OCI-LY1 (cell line): ENCODE data around the gene POLH.
"Not testable (repeated sequence)": the region's sequence is repeated elsewhere in the genome, so short reads cannot be mapped to it uniquely, and the experiment has no call there.

Source experiments
- EZH2 ChIP-seq: fragments of 200-600 bp; sonication (generic), shearing (Covaris generic); IDR thresholded peaks from 2 replicates; pipeline ENCODE4 v1.8.0; 2017; ENCODE audit warnings: borderline replicate concordance, mixed run types, mild to moderate bottlenecking, antibody characterized with exemption, low read length, moderate library complexity, mixed read lengths
- TF ChIP-seq, protein P1 (sequence below): fragments of 200-600 bp; sonication (generic), shearing (Covaris generic); IDR thresholded peaks from 2 replicates; pipeline ENCODE4 v1.5.1; 2017; ENCODE audit warnings: mild to moderate bottlenecking, antibody characterized with exemption, low read length, moderate library complexity, mixed read lengths

DNA sequence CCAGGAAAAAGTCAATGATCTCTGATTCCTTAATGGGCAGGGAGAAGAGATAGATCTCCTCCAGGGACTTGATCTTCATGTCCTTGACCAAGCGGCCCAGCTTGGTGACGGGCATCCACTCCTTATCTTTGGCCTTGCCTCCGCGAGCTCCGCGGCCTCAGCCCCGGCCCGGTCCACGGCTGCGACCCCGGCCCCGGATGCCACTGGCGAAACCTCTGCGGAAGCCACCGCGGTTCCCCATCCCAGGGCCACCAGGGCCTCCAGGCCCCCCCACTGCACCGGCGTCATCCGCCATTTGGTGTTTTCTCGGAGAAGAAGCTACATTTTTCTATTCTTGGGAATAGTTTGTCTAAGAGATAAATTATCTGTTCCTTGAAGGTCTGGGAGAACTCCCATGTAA, 36.6 kb upstream of the POLH start:
- TF ChIP-seq, protein P1, sequence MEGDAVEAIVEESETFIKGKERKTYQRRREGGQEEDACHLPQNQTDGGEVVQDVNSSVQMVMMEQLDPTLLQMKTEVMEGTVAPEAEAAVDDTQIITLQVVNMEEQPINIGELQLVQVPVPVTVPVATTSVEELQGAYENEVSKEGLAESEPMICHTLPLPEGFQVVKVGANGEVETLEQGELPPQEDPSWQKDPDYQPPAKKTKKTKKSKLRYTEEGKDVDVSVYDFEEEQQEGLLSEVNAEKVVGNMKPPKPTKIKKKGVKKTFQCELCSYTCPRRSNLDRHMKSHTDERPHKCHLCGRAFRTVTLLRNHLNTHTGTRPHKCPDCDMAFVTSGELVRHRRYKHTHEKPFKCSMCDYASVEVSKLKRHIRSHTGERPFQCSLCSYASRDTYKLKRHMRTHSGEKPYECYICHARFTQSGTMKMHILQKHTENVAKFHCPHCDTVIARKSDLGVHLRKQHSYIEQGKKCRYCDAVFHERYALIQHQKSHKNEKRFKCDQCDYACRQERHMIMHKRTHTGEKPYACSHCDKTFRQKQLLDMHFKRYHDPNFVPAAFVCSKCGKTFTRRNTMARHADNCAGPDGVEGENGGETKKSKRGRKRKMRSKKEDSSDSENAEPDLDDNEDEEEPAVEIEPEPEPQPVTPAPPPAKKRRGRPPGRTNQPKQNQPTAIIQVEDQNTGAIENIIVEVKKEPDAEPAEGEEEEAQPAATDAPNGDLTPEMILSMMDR = not testable (repeated sequence)
- not testable (repeated sequence) for TF ChIP-seq EZH2
